NCI-H774 (cell line): Measurements from ENCODE around the gene REL.

Source experiments
- DNase-seq: peaks from one replicate; lab custom pipeline; 2025; lab: John Stamatoyannopoulos, UW

REL gene

GRCh38 chr2:60964651-60965498, 83.5 kb downstream of the REL start:
- DNase-seq = no peak

DNA sequence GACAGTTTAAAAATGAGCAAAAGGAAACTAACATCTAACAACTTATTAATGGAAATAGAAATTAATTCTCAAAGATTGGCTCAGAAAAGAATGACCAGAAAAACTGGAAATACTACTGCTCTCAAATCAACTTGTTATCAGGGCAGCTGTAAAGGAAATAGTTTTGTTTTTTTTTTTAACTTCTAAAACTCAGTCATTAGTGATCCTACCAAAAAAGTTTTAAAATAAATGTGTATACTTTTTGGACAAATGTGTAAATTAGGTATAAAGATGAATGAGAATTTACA, 84.1 kb downstream of the REL start:
- no peak for DNase-seq

GRCh38 chr2:60966507-60967405, 85.4 kb downstream of the REL start:
- no peak for DNase-seq

GRCh38 chr2:60972889-60973656, 91.7 kb downstream of the REL start:
- DNase-seq = no peak

DNA sequence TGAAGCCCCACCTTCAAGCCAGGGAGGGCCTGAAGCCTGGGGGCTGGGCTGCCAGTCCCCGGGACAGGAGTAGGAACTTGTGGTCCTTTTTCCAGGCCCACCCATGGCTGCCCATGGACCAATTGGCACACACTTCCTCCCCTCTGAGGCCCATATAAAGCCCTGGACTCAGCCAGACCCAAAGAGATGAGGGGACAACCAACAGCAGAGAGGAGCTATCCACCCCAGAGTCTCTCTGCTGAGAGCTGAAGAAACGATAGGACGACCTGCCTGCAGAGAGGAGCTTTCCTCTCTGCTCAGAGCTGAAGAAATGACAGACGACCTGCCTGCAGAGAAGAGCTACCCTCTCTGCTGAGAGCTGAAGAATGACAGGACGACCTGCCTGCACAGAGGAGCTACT, 92.3 kb downstream of the REL start:
- no peak for DNase-seq

GRCh38 chr2:60974652-60975051, 93.3 kb downstream of the REL start:
- no peak for DNase-seq
